ENCODE results near the gene CLCN1. TPM values are rescaled to one million over a fixed set of nuclear protein-coding genes. Genes with fewer than 3 reads are reported as not detected.

The CLCN1 gene
- total and polyA plus RNA-seq, 2 of the 8 experiments (the other 6 are each of a cell fraction or from before 2014, with no cell fraction given), result 0.36 to 0.41 TPM

- Histone ChIP-seq H3K18ac (ENCODE audit: extremely low read depth, low read length) (no peak overlapping the region), H2AFZ (ENCODE audit: low read length) (no peak overlapping the region), H3K14ac (ENCODE audit: insufficient read length) (no peak overlapping the region), H2BK120ac (replicated peaks; ENCODE audit: low read depth, low read length) (no peak overlapping the region), H2BK15ac (ENCODE audit: low read length) (no peak overlapping the region), H3K23me2 (ENCODE audit: low read depth, low read length) (no peaks in the 10 kb centered on the region), H2AK5ac (ENCODE audit: low read depth, low read length) (no peak overlapping the region), H4K91ac (replicated peaks; ENCODE audit: insufficient read length, low read length) (no peak overlapping the region), H3K23ac (ENCODE audit: insufficient read length) (no peak overlapping the region), H3K4me3 (ENCODE audit: extremely low read depth in 1 of 4, insufficient read depth in 2 of 4, low read depth in 3 of 4, low read length in 4 of 4) (no peak overlapping the region), H3K27ac (ENCODE audit: low read depth, low read length) (no peak overlapping the region), H3K36me3 (ENCODE audit: control insufficient read depth in 2 of 4, insufficient read depth in 4 of 4, low read length in 3 of 4) (no peaks in the 10 kb centered on the region), H4K5ac (ENCODE audit: insufficient read length, low read depth, low read length) (no peak overlapping the region), H2BK20ac (ENCODE audit: low read length) (no peak overlapping the region), H3K79me1 (ENCODE audit: low read depth, low read length) (no peaks in the 10 kb centered on the region), H4K8ac (ENCODE audit: extremely low read depth, insufficient read depth, low read length) (no peak overlapping the region), H3K27me3 (replicated peaks in 1 of 4; ENCODE audit: control insufficient read depth in 3 of 4, extremely low read depth in 1 of 4, insufficient read depth in 3 of 4, low read length in 3 of 4) (no peaks in the 10 kb centered on the region), H3K9ac (replicated peaks in 1 of 4; ENCODE audit: extremely low read depth in 1 of 4, low read depth in 3 of 4, low read length in 3 of 4) (no peak overlapping the region), H3K4ac (replicated peaks; ENCODE audit: insufficient read length, low read depth, low read length) (no peak overlapping the region), H3K4me1 (replicated peaks in 1 of 4; ENCODE audit: control insufficient read depth in 3 of 4, insufficient read depth in 4 of 4, low read length in 3 of 4) (peaks cover 0 to 5% (median 0%) of the 10 kb centered on the region in 4 experiments; a peak in 1 of 7 replicates), H3K9me3 (ENCODE audit: insufficient read depth in 2 of 2, low read depth in 1 of 2, low read length in 1 of 2) (no peaks in the 10 kb centered on the region), H2BK12ac (ENCODE audit: low read depth, low read length) (no peak overlapping the region), H3K56ac (replicated peaks; ENCODE audit: insufficient read length, low read depth, low read length) (no peak overlapping the region), H4K20me1 (replicated peaks in 1 of 2; ENCODE audit: control insufficient read depth in 1 of 2, insufficient read depth in 2 of 2, low read length in 2 of 2) (no peaks in the 10 kb centered on the region), H3K4me2 (ENCODE audit: insufficient read depth in 1 of 2, low read depth in 2 of 2, low read length in 2 of 2) (no peak overlapping the region), H2BK5ac (ENCODE audit: low read depth, low read length) (no peak overlapping the region), H3K79me2 (ENCODE audit: control insufficient read depth in 1 of 2, insufficient read depth in 2 of 2, low read length in 2 of 2) (no peaks in the 10 kb centered on the region)
- FAIRE-seq (no peak), DNase-seq (ENCODE audit: low read depth in 1 of 2, low spot score in 2 of 2) (no peak)
- WGBS, 2 experiments (ENCODE audit: extremely low coverage in 1 of 2, insufficient coverage in 1 of 2, insufficient read length in 1 of 2, insufficient replicate concordance in 2 of 2, low coverage in 1 of 2, low lambda C conversion rate in 2 of 2, missing lambda C conversion rate in 1 of 2), result 68% methylated on average over 2 of the region's 2 CpGs; no CpG with 5 or more reads in 1 of the 2 experiments
- POLR2A ChIA-PET (ENCODE audit: partially characterized antibody), result no interaction called here
- CTCF ChIA-PET (ENCODE audit: partially characterized antibody), result interaction anchor here (1.0 to 4.5 kb wide), 8 partner anchors 10 to 67 kb away, joined by 3 to 30 read pairs (median 4); partner anchors contain the start of gene CLCN1
- TF ChIP-seq FOSL1 (IDR thresholded peaks at IDR 0.05; ENCODE audit: insufficient read depth, low read depth, low read length) (no peak), SRF (IDR thresholded peaks at IDR 0.05; ENCODE audit: low read depth, low read length) (no peak), ASH2L (IDR thresholded peaks at IDR 0.05; ENCODE audit: low read length) (no peak), RNF2 (IDR thresholded peaks at IDR 0.05; ENCODE audit: borderline replicate concordance, low read depth, low read length, missing control alignments, poor library complexity, severe bottlenecking) (no peak), CHD1 (IDR thresholded peaks at IDR 0.05; ENCODE audit: low read depth, low read length) (no peak), KDM1A (IDR thresholded peaks at IDR 0.05; ENCODE audit: borderline replicate concordance, low read length) (no peak), BRCA1 (IDR thresholded peaks at IDR 0.05; ENCODE audit: low read depth, low read length) (no peak), RAD21 (IDR thresholded peaks at IDR 0.05 in 1 of 2, conservative IDR thresholded peaks at IDR 0.05 in 1 of 2; ENCODE audit: low read depth in 2 of 2, low read length in 2 of 2) (no peak), SP1 (IDR thresholded peaks at IDR 0.05; ENCODE audit: low read depth, low read length) (no peak), SP2 (IDR thresholded peaks at IDR 0.05; ENCODE audit: low read length) (no peak), HDAC2 (IDR thresholded peaks at IDR 0.05; ENCODE audit: borderline replicate concordance in 1 of 2, low read depth in 2 of 2, low read length in 2 of 2) (no peak), MAFK (IDR thresholded peaks at IDR 0.05; ENCODE audit: low read depth, low read length) (no peak)
Measured at GRCh38 chr7:143325240-143325639, 9.3 kb downstream of the CLCN1 start.
